NB4 (cell line): ENCODE results near the gene KHNYN.

Experiments used
- POLR2A ChIP-seq: IDR thresholded peaks from 2 replicates; pipeline ENCODE4 v1.6.1; 2011; ENCODE audit warnings: mild to moderate bottlenecking; ENCODE audit not compliant: insufficient read length; ENCODE audit errors: extremely low read depth
- TF ChIP-seq, protein P1 (sequence below): IDR thresholded peaks from one replicate; pipeline ENCODE4 v1.5.1; 2012; ENCODE audit warnings: low read depth, low read length

DNA sequence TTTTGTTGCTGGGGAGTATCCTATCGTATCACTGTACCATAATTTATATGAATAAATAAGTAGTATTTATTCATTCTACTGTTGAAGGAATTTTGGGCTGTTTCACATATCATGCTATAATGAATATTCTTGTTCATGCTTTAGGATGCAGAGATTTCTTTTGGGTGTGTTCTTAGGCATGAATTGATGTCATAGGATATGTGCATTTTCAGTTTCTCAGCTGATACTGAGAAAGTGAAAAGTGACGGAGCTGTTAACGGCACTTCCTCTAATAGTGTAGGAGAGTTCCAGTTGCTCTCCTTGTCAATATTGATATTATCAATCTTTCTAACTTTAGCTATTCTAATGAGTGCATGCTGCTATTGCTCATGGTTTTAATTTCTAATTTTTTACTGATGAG is 36.1 kb downstream of the KHNYN start:
- TF ChIP-seq, protein P1, sequence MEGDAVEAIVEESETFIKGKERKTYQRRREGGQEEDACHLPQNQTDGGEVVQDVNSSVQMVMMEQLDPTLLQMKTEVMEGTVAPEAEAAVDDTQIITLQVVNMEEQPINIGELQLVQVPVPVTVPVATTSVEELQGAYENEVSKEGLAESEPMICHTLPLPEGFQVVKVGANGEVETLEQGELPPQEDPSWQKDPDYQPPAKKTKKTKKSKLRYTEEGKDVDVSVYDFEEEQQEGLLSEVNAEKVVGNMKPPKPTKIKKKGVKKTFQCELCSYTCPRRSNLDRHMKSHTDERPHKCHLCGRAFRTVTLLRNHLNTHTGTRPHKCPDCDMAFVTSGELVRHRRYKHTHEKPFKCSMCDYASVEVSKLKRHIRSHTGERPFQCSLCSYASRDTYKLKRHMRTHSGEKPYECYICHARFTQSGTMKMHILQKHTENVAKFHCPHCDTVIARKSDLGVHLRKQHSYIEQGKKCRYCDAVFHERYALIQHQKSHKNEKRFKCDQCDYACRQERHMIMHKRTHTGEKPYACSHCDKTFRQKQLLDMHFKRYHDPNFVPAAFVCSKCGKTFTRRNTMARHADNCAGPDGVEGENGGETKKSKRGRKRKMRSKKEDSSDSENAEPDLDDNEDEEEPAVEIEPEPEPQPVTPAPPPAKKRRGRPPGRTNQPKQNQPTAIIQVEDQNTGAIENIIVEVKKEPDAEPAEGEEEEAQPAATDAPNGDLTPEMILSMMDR = no peak
- TF ChIP-seq POLR2A = no peak
